GM12865 (cell line): ENCODE results near the gene GPR87.

Experiments
- DNase-seq: peaks from one replicate; pipeline ENCODE4 v3.0.0; 2010; ENCODE audit warnings: low read depth
- H3K4me3 ChIP-seq: 2 replicates; pipeline ENCODE4 v1.5.1; 2011; ENCODE audit warnings: mild to moderate bottlenecking, low read depth, low read length, control low read depth
- TF ChIP-seq, protein P1 (sequence below): IDR thresholded peaks from 2 replicates; pipeline ENCODE4 v1.5.1; 2011; ENCODE audit warnings: low read length, control low read depth, low read depth, inconsistent platforms; ENCODE audit not compliant: insufficient read depth; ENCODE audit errors: missing control alignments

GPR87 gene

DNA sequence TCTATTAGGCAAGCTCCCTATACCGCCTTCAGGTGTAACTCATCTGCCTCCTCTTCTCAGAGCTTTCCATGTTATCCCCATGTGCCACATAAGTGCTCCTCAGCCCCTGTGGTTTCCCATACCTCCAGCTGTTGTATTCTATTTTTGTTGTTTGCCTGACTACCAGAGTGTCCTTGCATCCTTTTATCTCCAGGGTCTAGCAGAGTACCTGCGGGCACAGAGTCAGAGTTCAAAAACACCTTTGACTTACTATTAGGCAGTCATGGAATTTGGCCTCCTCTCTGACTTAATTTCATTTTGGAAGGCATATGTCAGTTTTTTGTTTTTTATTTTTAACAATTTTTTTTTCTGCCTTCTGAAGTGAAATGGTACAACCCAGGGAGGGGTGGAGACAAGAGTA lies 7.1 kb downstream of the GPR87 start:
- TF ChIP-seq, protein P1, sequence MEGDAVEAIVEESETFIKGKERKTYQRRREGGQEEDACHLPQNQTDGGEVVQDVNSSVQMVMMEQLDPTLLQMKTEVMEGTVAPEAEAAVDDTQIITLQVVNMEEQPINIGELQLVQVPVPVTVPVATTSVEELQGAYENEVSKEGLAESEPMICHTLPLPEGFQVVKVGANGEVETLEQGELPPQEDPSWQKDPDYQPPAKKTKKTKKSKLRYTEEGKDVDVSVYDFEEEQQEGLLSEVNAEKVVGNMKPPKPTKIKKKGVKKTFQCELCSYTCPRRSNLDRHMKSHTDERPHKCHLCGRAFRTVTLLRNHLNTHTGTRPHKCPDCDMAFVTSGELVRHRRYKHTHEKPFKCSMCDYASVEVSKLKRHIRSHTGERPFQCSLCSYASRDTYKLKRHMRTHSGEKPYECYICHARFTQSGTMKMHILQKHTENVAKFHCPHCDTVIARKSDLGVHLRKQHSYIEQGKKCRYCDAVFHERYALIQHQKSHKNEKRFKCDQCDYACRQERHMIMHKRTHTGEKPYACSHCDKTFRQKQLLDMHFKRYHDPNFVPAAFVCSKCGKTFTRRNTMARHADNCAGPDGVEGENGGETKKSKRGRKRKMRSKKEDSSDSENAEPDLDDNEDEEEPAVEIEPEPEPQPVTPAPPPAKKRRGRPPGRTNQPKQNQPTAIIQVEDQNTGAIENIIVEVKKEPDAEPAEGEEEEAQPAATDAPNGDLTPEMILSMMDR = no peak
- DNase-seq = no peak
- H3K4me3 ChIP-seq = no peak overlapping the region

DNA sequence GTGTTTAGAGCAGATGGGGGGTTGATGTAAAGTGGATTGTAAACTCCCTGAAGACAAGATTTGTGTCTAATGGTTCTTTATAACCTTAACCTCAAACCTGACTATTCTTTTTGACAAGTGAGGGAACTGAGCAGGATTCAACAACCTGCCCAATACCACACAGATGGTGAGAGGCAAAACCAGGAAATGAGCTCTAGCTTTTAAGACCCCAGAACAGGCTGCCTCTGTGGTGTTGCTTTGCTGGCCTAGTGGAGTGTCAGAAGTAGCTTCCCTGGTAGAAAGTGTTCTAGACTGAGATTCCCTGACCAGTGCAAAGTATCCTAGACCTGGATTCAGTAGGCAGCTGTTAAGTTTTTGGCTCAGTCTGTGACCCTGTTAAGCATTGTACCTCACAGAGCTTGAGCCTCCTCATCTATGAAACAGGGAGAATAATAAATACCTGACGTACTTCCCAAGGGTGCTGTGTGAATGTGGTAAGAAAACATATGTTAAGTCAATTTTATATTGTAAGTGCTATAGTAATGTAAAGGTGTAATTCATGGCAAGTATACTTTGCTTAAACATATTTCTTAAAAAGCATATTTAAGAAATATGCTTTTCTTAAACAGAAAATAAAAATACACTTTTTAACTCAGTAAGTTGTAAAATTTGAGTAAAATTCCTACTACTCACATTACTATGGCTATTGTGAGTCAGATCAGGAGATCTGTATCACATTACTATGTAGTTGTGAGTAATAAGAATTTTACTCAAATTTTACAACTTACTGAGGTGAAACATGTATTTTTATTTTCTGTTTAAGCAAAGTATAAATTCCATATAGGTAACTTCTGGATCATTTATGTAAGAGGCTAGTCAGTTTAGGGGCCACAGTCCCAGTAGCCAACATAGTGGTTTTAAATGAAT lies 8.8 kb downstream of the GPR87 start:
- DNase-seq = no peak
- no peak overlapping the region for H3K4me3 ChIP-seq
- TF ChIP-seq, protein P1 = no peak

DNA sequence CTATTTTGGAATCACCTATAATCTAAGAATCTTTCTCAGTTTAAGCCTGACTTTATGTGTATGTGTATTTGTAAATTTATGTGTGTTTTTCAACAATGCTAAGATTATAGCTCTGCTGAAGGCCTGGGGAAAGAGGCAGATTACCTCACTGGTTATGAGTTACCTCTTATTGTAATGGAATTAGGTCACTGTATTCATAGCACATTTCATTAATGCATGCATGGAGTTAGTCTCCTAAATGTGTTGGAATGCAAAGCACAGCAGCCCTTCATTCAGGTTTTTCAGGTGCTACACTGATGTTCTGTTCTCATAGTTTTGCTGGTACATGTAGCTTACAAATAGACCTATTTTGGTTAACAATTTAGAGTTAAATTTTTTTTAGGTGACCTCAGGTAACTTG lies 9.5 kb downstream of the GPR87 start:
- DNase-seq = no peak
- TF ChIP-seq, protein P1 = no peak
- no peak overlapping the region for H3K4me3 ChIP-seq

DNA sequence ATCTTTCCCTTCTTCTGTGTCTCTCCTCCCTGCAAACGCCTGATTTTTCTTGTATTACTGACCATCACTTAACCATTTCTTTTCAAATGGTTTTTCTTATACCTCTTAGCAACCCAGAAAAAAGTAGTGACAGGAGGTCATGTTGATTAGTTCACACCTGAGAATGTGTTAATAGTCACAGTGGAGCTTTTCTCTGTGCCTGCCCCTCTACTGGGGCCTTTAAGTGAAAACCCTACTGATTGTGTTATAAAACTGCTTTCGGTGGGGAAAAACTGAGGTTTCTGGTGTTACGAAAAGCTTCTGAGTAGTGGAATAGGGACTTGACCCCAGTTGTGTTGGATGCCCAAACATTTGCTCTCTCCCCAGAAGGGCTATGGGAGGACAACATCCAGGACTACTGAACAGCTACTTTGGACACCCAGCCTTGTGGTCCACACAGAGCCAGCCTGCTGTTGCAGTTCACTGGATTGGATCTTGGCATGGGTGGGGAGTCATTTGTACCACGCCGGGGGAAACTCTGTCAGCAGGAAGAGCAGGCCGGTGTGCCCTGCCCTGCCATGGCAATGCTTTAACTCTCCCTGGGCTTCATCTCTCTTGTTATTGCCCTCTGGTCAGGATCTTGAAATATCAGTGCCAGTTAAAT lies 10.3 kb downstream of the GPR87 start:
- no peak overlapping the region for H3K4me3 ChIP-seq
- TF ChIP-seq, protein P1 = no peak

DNA sequence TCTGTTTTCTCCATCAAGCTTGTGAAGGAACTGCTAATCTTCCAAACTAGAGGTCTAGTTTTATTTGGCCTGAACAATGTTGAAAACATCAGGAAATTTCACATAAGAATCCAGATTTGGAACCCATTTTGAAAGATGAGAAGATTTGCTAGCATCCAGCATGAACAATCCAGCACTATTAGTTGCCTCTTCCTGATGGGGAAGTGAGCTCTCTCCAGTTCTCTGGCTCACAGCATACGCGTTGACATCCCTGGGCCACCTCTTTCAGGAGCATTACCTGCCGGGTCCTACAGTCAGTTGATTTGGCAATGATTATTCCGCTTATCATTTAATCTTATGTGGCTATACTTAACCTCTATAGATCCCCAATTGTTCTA lies 10.9 kb downstream of the GPR87 start:
- H3K4me3 ChIP-seq = no peak overlapping the region
- DNase-seq = no peak

More for the DNA sequence above, 10.3 kb downstream of the GPR87 start:
- no peak for DNase-seq

DNA sequence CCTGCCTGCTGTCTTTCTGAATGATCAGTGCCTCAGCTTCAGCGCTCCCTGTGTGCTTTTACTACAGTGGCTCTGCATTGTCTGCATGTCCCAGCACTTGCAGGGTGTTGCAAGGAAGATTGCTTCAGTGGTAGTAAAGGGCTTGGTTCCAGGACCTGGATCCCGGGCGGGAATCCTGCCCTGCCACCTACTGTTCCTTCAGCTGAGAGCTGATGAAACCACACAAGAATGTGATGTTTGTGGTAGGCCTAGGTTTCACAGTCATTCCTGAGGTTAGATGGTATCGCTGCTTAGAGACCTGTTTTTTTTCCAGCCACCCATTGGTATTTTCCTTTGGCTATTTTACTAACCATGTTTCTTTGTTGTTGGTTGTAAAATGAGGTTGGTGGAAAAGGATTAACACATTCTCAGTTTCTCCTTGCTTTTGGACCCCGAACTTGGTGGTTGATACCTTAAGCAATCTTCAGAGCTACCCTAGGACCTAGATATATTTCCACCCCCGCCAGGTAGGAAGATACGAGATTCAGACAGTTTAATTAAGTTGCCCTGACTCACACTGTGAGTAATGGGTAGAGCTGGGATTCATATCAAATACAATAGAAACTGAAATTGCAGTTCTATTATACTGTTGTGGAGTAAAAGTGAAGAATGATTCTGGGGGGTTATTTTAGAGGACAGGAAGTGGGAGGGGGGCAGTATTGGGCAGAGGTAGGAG lies 11.4 kb downstream of the GPR87 start:
- no peak for DNase-seq
- TF ChIP-seq, protein P1 = no peak
- no peak overlapping the region for H3K4me3 ChIP-seq

More for the DNA sequence above, 10.9 kb downstream of the GPR87 start:
- TF ChIP-seq, protein P1 = no peak
